Measurements from ENCODE around the gene BAIAP2.

The BAIAP2 gene

GRCh38 chr17:81102869-81103268 is 67.9 kb downstream of the BAIAP2 start:
- H3F3A ChIP-seq (ENCODE audit: low read depth), result no peaks in the 10 kb centered on the region
- H2AFZ ChIP-seq (ENCODE audit: low read length), result no peak overlapping the region
- H3K9me3 ChIP-seq (ENCODE audit: insufficient read depth, low read depth, low read length), result no peaks in the 10 kb centered on the region
- TF ChIP-seq EZH2phosphoT487 (IDR thresholded peaks at IDR 0.05; ENCODE audit: borderline replicate concordance), result no peak
- TF ChIP-seq, protein P1, sequence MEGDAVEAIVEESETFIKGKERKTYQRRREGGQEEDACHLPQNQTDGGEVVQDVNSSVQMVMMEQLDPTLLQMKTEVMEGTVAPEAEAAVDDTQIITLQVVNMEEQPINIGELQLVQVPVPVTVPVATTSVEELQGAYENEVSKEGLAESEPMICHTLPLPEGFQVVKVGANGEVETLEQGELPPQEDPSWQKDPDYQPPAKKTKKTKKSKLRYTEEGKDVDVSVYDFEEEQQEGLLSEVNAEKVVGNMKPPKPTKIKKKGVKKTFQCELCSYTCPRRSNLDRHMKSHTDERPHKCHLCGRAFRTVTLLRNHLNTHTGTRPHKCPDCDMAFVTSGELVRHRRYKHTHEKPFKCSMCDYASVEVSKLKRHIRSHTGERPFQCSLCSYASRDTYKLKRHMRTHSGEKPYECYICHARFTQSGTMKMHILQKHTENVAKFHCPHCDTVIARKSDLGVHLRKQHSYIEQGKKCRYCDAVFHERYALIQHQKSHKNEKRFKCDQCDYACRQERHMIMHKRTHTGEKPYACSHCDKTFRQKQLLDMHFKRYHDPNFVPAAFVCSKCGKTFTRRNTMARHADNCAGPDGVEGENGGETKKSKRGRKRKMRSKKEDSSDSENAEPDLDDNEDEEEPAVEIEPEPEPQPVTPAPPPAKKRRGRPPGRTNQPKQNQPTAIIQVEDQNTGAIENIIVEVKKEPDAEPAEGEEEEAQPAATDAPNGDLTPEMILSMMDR (conservative IDR thresholded peaks at IDR 0.05; ENCODE audit: low read length), result no peak
- no peak overlapping the region for H3K4me2 ChIP-seq (ENCODE audit: low read depth, low read length, poor library complexity, severe bottlenecking)
- no peaks in the 10 kb centered on the region for H3K27me3 ChIP-seq (ENCODE audit: insufficient read depth, low read length, poor library complexity, severe bottlenecking)
- H3K36me3 ChIP-seq (ENCODE audit: insufficient read depth, low read length), result no peaks in the 10 kb centered on the region
- no peaks in the 10 kb centered on the region for H3K4me1 ChIP-seq (ENCODE audit: insufficient read depth, low read length, poor library complexity, severe bottlenecking)
- no peaks in the 10 kb centered on the region for H4K20me1 ChIP-seq (ENCODE audit: insufficient read depth, low read length, poor library complexity, severe bottlenecking)
- H3K9ac ChIP-seq (ENCODE audit: low read depth, low read length, poor library complexity, severe bottlenecking), result no peak overlapping the region
- H3K79me2 ChIP-seq (ENCODE audit: insufficient read depth, low read length), result no peaks in the 10 kb centered on the region
- H3K4me3 ChIP-seq (ENCODE audit: low read length, poor library complexity, severe bottlenecking), result no peak overlapping the region
- H3K9me2 ChIP-seq (replicated peaks; ENCODE audit: low read depth, low read length), result no peaks in the 10 kb centered on the region

DNA sequence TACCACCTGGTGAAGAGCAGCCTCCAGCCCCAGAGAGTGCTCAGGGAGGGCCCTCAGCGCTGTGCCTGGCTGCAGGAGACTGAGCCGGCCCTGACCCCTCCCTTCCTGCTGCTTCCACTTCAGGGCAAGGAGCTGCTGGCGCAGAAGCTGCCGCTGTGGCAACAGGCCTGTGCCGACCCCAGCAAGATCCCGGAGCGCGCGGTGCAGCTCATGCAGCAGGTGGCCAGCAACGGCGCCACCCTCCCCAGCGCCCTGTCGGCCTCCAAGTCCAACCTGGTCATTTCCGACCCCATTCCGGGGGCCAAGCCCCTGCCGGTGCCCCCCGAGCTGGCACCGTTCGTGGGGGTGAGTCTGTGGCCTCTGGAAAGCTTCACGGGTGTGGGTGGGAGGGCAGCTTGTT is 68.4 kb downstream of the BAIAP2 start:
- Histone ChIP-seq H3K27me3 (ENCODE audit: insufficient read depth, low read length, poor library complexity, severe bottlenecking) (no peaks in the 10 kb centered on the region), H3K4me1 (ENCODE audit: insufficient read depth, low read length, poor library complexity, severe bottlenecking) (no peaks in the 10 kb centered on the region), H4K20me1 (ENCODE audit: insufficient read depth, low read length, poor library complexity, severe bottlenecking) (no peaks in the 10 kb centered on the region), H3K9ac (ENCODE audit: low read depth, low read length, poor library complexity, severe bottlenecking) (no peak overlapping the region), H3K36me3 (ENCODE audit: insufficient read depth, low read length) (no peaks in the 10 kb centered on the region), H3K9me3 (ENCODE audit: insufficient read depth, low read depth, low read length) (no peaks in the 10 kb centered on the region), H3F3A (ENCODE audit: low read depth) (no peaks in the 10 kb centered on the region), H3K79me2 (ENCODE audit: insufficient read depth, low read length) (no peaks in the 10 kb centered on the region), H2AFZ (ENCODE audit: low read length) (no peak overlapping the region), H3K4me2 (ENCODE audit: low read depth, low read length, poor library complexity, severe bottlenecking) (no peak overlapping the region), H3K4me3 (ENCODE audit: low read length, poor library complexity, severe bottlenecking) (no peak overlapping the region), H3K9me2 (replicated peaks; ENCODE audit: low read depth, low read length) (no peaks in the 10 kb centered on the region)
- TF ChIP-seq EZH2phosphoT487 (IDR thresholded peaks at IDR 0.05; ENCODE audit: borderline replicate concordance), result no peak
- TF ChIP-seq, protein P1 (conservative IDR thresholded peaks at IDR 0.05; ENCODE audit: low read length), result no peak

- Histone ChIP-seq H3K4me2 (ENCODE audit: low read depth, low read length, poor library complexity, severe bottlenecking) (no peak overlapping the region), H3K4me3 (ENCODE audit: low read length, poor library complexity, severe bottlenecking) (no peak overlapping the region), H3K27me3 (ENCODE audit: insufficient read depth, low read length, poor library complexity, severe bottlenecking) (no peaks in the 10 kb centered on the region), H3K9me2 (replicated peaks; ENCODE audit: low read depth, low read length) (no peaks in the 10 kb centered on the region), H3K9me3 (ENCODE audit: insufficient read depth, low read depth, low read length) (no peaks in the 10 kb centered on the region), H3K4me1 (ENCODE audit: insufficient read depth, low read length, poor library complexity, severe bottlenecking) (no peaks in the 10 kb centered on the region), H3K9ac (ENCODE audit: low read depth, low read length, poor library complexity, severe bottlenecking) (no peak overlapping the region), H3K79me2 (ENCODE audit: insufficient read depth, low read length) (no peaks in the 10 kb centered on the region), H2AFZ (ENCODE audit: low read length) (no peak overlapping the region), H3F3A (ENCODE audit: low read depth) (no peaks in the 10 kb centered on the region), H4K20me1 (ENCODE audit: insufficient read depth, low read length, poor library complexity, severe bottlenecking) (no peaks in the 10 kb centered on the region), H3K36me3 (ENCODE audit: insufficient read depth, low read length) (no peaks in the 10 kb centered on the region)
- TF ChIP-seq, protein P1 (conservative IDR thresholded peaks at IDR 0.05; ENCODE audit: low read length), result no peak
- no peak for TF ChIP-seq EZH2phosphoT487 (IDR thresholded peaks at IDR 0.05; ENCODE audit: borderline replicate concordance)
These were observed 71.8 kb downstream of the BAIAP2 start for GRCh38 chr17:81106716-81107115.

All from Loucy (cell line).